Stimulated activated naive CD4-positive, alpha-beta T cell (primary cell): ENCODE data around the gene APOBEC3H.

Experiments
- DNase-seq, 6 experiments: peaks; one replicate each; lab custom pipeline; 2025; lab: John Stamatoyannopoulos, UW

The APOBEC3H gene

GRCh38 chr22:39135092-39135896 is 38.2 kb downstream of the APOBEC3H start:
- peak in 5 of 6 experiments; percentile 13 to 42 (median 29) for DNase-seq

DNA sequence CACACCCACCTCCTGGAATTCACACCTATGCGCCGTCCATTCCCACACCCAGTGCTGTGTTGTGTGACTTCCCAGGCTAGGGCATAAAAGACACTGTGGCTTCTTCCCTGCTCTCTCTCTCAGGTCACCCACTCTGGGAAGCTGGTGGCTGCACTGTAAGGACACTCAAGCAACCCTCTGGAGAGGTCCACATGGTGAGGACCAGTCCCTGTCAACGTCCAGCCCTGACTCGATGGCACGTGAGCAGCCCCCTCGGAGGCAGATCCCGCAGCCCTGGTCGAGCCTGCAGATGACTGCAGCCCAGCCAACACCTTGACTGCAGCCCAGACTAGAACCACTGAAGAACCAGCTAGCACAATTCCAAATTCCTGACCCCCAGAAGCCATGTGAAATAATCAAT is 39.3 kb downstream of the APOBEC3H start:
- DNase-seq, result no peak

DNA sequence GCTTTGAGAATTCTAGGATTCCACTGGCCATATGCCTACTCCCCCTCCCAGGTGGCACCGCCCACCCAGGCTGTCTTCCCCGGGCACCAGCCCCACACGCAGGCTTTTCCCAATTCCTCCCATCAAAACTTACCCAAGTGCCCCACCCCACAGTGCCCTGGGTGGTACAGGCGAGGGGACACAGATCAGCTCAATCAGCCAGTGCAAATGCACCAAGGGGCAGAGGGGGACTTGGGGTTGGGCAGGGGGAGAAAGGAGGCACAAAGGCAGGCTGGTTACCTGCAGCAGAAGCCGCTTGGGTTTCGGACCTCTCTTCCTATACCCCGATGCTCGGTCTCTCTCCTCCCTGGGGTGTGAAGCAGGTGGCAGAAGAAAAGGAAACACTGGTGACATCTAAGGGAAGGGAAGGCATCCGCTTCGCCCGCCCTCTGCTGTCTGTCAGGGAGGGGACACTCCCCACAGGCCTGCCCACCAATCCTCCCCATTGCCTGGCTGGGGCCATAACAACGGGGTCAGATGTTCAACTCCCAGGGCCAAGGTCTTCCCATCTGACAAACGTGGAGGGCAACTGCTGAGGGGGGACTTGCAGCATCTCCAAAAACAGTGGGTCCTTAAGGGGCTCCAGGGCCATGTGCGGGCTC is 41.4 kb downstream of the APOBEC3H start:
- no peak for DNase-seq

- DNase-seq, result no peak
These were observed 42.9 kb downstream of the APOBEC3H start for GRCh38 chr22:39139933-39140332.

- no peak for DNase-seq
These were observed 45.1 kb downstream of the APOBEC3H start for GRCh38 chr22:39142088-39142680.

GRCh38 chr22:39144101-39144767 is 47.2 kb downstream of the APOBEC3H start:
- DNase-seq, result peak; percentile 41 to 54 (median 50)

DNA sequence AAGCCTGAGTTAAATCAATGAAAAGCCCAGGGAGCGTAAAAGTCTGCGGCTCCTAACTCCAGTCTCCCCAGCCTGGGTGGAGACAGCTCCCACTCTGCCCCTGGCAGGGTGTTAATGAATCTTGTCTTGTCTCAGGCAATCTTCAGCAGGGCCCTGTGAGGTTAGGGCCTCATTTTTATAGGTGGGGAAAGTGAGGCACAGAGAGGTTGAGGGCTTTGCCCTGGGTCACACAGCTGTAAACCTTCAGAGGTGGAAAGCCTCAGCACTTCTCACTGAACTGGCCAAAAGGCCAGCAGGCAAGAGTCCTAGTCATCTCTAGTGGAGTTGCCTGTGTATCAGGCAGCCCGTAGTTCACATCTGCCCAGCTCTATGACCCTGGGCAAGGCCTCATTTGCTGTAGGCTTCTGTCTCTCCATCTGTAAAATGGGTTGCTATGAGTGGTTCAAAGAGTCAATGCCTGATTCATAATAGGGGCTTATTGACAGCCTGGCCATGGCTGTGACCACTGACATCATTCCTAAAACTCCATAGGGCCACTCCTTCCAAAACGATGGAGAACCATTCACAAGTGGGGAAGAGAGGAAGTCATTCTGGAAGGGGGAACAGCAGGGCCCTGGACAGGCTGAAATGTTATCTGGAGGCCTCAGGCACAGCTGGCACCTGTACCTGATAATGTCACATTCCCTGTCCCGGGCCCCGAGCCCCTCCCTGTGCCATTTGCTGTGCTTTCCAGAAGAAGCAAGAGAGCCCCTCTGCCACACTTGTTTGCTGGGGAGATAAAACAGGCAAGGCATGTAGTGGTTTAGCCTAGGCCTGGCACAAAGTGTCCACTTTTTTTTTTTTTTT is 49.4 kb downstream of the APOBEC3H start:
- no peak for DNase-seq

- DNase-seq, result no peak
These were observed 50.4 kb downstream of the APOBEC3H start for GRCh38 chr22:39147335-39148025.

- DNase-seq, result no peak
These were observed 51.1 kb downstream of the APOBEC3H start for GRCh38 chr22:39148026-39148726.

DNA sequence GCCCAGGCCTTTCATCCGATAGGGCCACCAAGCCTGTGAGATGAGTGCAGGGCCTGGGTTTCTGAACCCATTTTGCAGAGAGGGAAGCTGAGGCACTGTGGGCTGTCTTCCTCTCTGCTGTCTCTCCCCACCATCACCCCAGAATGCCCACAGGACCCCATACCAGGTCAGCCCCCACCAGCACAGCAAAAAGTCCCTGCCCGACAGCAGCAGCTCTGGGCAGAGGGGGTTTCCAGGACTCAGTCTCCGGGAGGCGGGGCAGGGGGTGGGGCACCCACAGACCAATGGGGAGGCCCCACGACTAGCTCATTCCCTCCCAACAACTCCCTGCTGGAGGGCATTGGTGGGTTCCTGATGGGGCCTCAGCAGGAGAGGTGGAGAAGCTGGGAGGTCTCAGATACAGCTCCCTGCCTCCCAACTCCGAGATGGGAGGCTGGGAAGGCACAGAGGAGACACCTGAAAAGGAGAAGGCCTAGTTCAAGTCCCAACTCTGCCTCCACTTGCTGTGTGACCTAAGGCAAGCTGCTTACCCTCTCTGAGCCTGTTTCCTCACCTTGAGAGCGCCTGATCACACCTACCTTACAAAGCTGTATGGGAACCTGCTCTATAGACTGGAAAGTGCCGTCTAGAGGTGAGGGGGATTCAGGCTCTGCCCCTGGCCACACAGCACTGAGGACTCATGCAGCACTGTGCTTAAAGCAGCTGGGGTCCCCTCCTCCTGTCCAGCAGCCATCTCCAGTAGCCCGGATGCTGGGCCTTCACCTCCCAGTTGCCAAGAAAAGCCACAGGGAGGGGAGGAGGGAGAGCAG is 51.9 kb downstream of the APOBEC3H start:
- peak in 4 of 6 experiments; percentile 7 to 67 (median 44) for DNase-seq

DNA sequence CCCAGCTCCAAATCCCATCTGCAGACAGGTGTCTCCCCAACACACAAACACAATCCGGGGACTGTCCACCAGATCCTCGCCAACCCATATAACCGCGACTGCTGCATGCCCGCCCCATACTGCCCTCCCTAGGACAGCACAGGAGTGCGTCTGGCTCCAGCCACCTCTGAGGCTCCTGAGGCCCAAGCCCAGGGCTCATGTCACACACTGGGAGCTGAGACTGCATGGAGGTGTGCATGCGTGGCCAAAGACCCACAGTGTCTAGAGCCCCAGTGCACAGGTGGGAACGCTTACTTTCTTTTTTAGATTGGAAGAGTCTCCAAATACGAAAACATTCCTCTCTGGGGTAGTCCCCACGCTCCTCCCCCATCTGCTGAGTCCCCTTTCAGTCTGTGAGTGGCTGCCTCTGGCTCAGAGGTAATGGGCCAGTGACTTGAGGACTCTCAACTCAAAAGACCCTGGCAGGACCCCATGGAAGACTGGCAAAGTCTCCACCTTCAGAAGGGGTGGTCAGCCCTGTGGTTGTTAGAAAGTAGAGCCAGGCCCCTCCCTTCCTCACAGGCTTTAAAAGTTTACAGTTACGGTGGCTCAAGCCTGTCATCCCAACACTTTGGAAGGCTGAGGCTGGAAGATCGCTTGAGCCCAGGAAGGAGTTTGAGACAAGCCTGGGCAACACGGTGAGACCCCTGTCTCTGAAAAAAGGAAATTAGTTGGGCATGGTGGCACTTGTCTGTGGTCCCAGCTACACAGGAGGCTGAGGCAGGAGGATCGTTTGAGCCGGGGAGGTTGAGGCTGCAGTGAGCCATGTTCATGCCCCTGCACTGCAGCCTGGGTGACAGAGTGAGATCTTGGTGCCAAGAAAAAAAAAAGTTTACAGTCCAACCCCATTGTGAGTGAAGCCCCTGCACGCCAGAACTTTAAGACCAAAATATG is 53.1 kb downstream of the APOBEC3H start:
- no peak for DNase-seq

GRCh38 chr22:39150848-39151215 is 53.8 kb downstream of the APOBEC3H start:
- no peak for DNase-seq

DNA sequence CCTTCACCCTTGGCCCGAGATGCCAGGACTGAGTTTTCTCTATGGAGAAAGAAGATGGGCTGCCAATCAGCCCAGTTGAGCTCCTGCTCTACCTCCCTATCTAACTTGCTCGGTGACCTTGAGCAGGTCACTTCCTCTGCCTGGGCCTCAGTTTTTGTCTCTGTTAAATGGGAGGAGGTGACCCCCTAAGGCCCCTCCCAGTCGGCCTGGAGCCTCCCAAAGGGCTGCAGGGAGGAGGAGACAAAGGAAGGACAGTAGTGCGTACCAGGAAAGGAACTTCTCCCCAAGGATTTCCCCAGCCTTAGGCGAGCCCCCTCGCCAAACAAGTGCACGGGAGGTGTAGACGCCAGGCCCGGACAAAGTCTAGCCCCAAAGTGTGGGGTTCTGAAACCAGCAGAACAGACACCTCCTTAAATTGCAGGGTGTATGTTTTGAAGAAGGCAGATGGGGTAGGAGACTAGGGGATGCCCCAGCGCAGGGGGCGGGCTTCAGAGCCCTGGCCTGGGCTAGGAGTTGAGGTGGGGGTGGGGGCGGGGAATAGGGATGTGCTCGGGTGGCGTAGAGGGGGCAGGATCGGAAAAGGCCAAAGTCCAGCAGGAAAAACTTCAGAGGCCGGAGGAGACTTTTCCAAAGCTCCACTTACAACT is 54.4 kb downstream of the APOBEC3H start:
- peak in 1 of 6 experiments; percentile 15 for DNase-seq

- DNase-seq, result no peak
These were observed 55.0 kb downstream of the APOBEC3H start for GRCh38 chr22:39152024-39152510.

- peak; percentile 87 to 96 (median 94) for DNase-seq
These were observed 55.6 kb downstream of the APOBEC3H start, which contains the start of gene CBX7 for GRCh38 chr22:39152511-39153219. Gene CBX7 (minus strand): TSS chr22:39152680. CDS start chr22:39152444, 236 bp downstream.

DNA sequence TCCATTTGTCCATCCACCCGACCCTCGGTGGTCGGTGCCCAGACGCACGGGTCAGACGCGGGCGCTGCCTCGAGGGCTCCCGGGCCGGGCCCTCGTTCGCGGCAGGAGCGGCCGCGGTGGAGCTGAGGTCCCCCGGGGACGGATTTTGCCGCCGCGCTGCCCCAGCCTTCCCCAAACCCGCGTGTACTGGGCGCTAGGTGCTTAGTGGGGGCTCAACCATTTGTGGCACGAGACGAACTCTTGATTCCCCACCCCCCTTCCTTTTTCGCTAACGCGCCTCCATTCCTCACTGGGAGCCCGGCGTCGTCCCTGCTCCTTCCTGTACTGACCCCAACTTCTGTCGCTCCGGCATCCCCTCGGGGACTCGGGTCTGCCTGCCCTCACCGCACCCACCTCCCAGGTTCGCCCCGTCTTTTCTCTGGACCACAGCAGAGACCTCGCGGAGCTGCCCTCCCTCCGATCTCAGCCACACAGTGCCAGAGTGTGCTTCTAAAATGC is 56.2 kb downstream of the APOBEC3H start:
- DNase-seq, result peak in 2 of 6 experiments; percentile 15 to 41
